H1 (cell line): ENCODE results near the gene HMCN1. TPM values are rescaled to one million over a fixed set of nuclear protein-coding genes. Genes with fewer than 3 reads are reported as not detected.

Source experiments
- GABPA ChIP-seq: IDR thresholded peaks from 2 replicates; pipeline ENCODE4 v1.6.1; 2011; ENCODE audit warnings: mild to moderate bottlenecking, low read length, moderate library complexity, borderline replicate concordance; ENCODE audit not compliant: insufficient read depth
- KDM1A ChIP-seq: fragments of 200-600, 300-600 bp; sonication (generic); IDR thresholded peaks from 2 replicates; pipeline ENCODE4 v1.7.1; 2016; ENCODE audit warnings: mild to moderate bottlenecking, low read length, borderline replicate concordance
- KDM4A ChIP-seq: IDR thresholded peaks from one replicate; pipeline ENCODE4 v1.7.1; 2012; ENCODE audit warnings: low read depth, mild to moderate bottlenecking, moderate library complexity, low read length, inconsistent platforms; ENCODE audit not compliant: severe bottlenecking
- POLR2A ChIP-seq, 2 experiments: IDR thresholded peaks; 1 replicate in 1 of 2; 2 replicates in 1 of 2; pipeline ENCODE4 v1.6.1; 2011; ENCODE audit warnings: low read depth in 2 of 2, low read length in 2 of 2, mild to moderate bottlenecking in 2 of 2; ENCODE audit errors: control extremely low read depth in 1 of 2
- TAF1 ChIP-seq: IDR thresholded peaks from 2 replicates; pipeline ENCODE4 v1.6.1; 2011; ENCODE audit warnings: mild to moderate bottlenecking, low read depth, low read length
- polyA plus RNA-seq, 7 experiments: library from polyadenylated mRNA; depleted of rRNA in 3 of 7; stranded (reverse) in 5 of 7; unstranded in 2 of 7; fragments of >200 nt in 5 of 7; fragments of 200-250 nt in 2 of 7; gene quantifications; 1 replicate in 5 of 7; 2 replicates in 1 of 7; 4 replicates in 1 of 7; pipeline versions ENCODE4 v1.2.1 to v1.2.3, GENCODE V29; 2011 to 2013; ENCODE audit warnings: missing spikeins in 2 of 7, mixed read lengths in 2 of 7
- total RNA-seq: library from RNA; stranded (reverse); fragmentation: NEBNext Ultra II Directional; extraction: Animal tissue kit (Norgen Biotek cat#: 25700); gene quantifications from 2 replicates; pipeline ENCODE4 v1.2.1, GENCODE V29; 2021

The HMCN1 gene
- total and polyA plus RNA-seq, 2 of the 8 experiments (the other 6 are each of a cell fraction or from before 2014, with no cell fraction given): 13.8 to 14.6 TPM

GRCh38 chr1:186139701-186140100 lies 405.5 kb downstream of the HMCN1 start (continued):
- no peak for TF ChIP-seq KDM1A
- no peak for TF ChIP-seq TAF1
- TF ChIP-seq POLR2A (IDR thresholded peaks at IDR 0.05; ENCODE audit: control extremely low read depth in 1 of 2, low read depth in 2 of 2, low read length in 2 of 2): no peak
- TF ChIP-seq KDM4A: no peak
- no peak for TF ChIP-seq GABPA
